Measurements from ENCODE around the gene C22orf39.

DNA sequence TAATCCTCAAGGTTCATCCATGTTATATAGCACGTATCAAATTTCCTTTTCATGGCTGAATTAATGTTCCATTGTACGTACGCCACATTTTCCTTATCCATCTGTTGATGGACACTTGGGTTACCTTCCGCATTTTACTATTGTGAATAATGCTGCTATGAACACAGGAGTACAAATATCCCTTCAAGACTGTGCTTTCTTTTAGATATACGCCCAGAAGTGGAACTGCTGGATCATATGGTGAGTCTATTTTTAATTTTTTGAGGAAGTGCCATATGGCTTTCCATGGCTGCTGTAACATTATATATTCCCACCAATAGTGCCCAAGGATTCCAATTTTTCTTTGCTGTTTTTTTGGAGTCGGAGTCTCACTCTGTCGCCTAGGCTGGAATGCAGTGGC lies 9.2 kb downstream of the C22orf39 start:
- TF ChIP-seq, protein P1, sequence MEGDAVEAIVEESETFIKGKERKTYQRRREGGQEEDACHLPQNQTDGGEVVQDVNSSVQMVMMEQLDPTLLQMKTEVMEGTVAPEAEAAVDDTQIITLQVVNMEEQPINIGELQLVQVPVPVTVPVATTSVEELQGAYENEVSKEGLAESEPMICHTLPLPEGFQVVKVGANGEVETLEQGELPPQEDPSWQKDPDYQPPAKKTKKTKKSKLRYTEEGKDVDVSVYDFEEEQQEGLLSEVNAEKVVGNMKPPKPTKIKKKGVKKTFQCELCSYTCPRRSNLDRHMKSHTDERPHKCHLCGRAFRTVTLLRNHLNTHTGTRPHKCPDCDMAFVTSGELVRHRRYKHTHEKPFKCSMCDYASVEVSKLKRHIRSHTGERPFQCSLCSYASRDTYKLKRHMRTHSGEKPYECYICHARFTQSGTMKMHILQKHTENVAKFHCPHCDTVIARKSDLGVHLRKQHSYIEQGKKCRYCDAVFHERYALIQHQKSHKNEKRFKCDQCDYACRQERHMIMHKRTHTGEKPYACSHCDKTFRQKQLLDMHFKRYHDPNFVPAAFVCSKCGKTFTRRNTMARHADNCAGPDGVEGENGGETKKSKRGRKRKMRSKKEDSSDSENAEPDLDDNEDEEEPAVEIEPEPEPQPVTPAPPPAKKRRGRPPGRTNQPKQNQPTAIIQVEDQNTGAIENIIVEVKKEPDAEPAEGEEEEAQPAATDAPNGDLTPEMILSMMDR (IDR thresholded peaks at IDR 0.05) = no peak
- TF ChIP-seq POLR2A (IDR thresholded peaks at IDR 0.05) = no peak
